Ovary (tissue), 9 donors: Measurements from ENCODE around the gene NPTN. TPM values are rescaled to one million over a fixed set of nuclear protein-coding genes. Genes with fewer than 3 reads are reported as not detected.
A peak's percentile ranks its signal among the peaks of the same experiment; 100 is the strongest.

ENCODE experiments used
- DNase-seq, 5 donors: peaks; one replicate each; pipeline ENCODE4 v3.0.0-alpha.2; 2019 to 2020
- H3K27ac ChIP-seq, 2 donors: fragments of 200-600 bp; one replicate each; pipeline versions ENCODE4 v1.5.1 to v1.8.0; 2019 to 2022
- H3K27me3 ChIP-seq: fragments of 200-600 bp; one replicate; pipeline ENCODE4 v1.8.0; 2022
- H3K36me3 ChIP-seq: fragments of 200-600 bp; sonication (generic); one replicate; pipeline ENCODE4 v1.5.1; 2019
- H3K4me1 ChIP-seq: one replicate; pipeline ENCODE4 v1.8.1; 2013; ENCODE audit warnings: mild to moderate bottlenecking, moderate library complexity; ENCODE audit not compliant: insufficient read depth
- H3K4me3 ChIP-seq: fragments of 200-600 bp; sonication (generic); one replicate; pipeline ENCODE4 v1.5.1; 2017
- H3K9me3 ChIP-seq, 2 donors: fragments of 200-600 bp in 1 of 2; sonication (generic) in 1 of 2; one replicate each; pipeline versions ENCODE4 v1.5.1 to v1.8.1; 2013 to 2019; ENCODE audit warnings: mild to moderate bottlenecking in 1 of 2, moderate library complexity in 1 of 2
- CTCF ChIP-seq, 3 donors: fragments of 450-650 bp in 2 of 3; fragments of 200-600 bp in 1 of 3; IDR thresholded peaks; one replicate each; pipeline versions ENCODE4 v1.5.1 to v1.8.0; 2016 to 2022; ENCODE audit warnings: antibody characterized with exemption in 3 of 3, mild to moderate bottlenecking in 1 of 3
- EP300 ChIP-seq: sonication (generic); formaldehyde crosslinking; IDR thresholded peaks from one replicate; pipeline ENCODE4 v1.6.1; 2017; ENCODE audit warnings: antibody characterized with exemption
- POLR2A ChIP-seq: fragments of 450-650 bp; IDR thresholded peaks from one replicate; pipeline ENCODE4 v1.6.1; 2017; ENCODE audit warnings: antibody characterized with exemption, mild to moderate bottlenecking, moderate library complexity
- WGBS, 3 donors: extraction: QIAGEN DNeasy Blood & Tissue Kit in 1 of 3; methylation state at CpG; one replicate each; pipeline versions ENCODE4 v1.1.5 to v1.1.7; 2013 to 2017; 5-methylcytosine and 5-hydroxymethylcytosine counted together
- intact Hi-C, 4 donors: fragments of 100-400 bp; cut with DNase I; formaldehyde crosslinking; loops; one replicate each; pipeline versions ENCODE4 v1.11.0 to v1.15.1; 2022 to 2023
- polyA plus RNA-seq, 2 donors: library from polyadenylated mRNA; stranded (reverse); fragments of 200-250 nt in 1 of 2; fragments of 350-450 nt in 1 of 2; fragmentation: Illumina TruSeq in 1 of 2; extraction: RNeasy Lipid Tissue Mini Kit (QIAGEN cat#74804) in 1 of 2; gene quantifications; one replicate each; pipeline ENCODE4 v1.2.3, GENCODE V29; 2013 to 2014
- total RNA-seq, 7 donors: library from RNA; depleted of rRNA in 2 of 7; stranded (reverse); fragments of >200 nt in 2 of 7; fragmentation: NEBNext Ultra II Directional in 3 of 7; extraction: Animal tissue kit (Norgen Biotek cat#: 25700) in 3 of 7; gene quantifications; one replicate each; pipeline versions ENCODE4 v1.1.0 to v1.2.4, GENCODE V29; 2016 to 2023
- donor health status: DM: no; HTN: no; CAD: no; lungs with moderate emphysema.
- donor health status: DM: no; HTN: no; CAD: no.
- donor health status: Bipolar disorder and iron deficiency.
- donor health status: DM: yes; HTN: yes; CAD: no.
- donor health status: DM: no; HTN: no; CAD: no.
- donor health status: DM: yes; HTN: yes; CAD: no.

Gene NPTN
- total and polyA plus RNA-seq, 9 donors = 39.2 to 245 (median 82.0) TPM

GRCh38 chr15:73602446-73602843 lies 30.7 kb downstream of the NPTN start:
- H3K27ac ChIP-seq = peak overlapping the region in 1 of 2 donors; percentile 7
- H3K27me3 ChIP-seq = no peaks in the 10 kb centered on the region
- H3K4me3 ChIP-seq = no peak overlapping the region
- WGBS, 3 donors = 11 to 13% (median 12%) methylated on average over 1 of the region's 1 CpG
- peaks cover 29% of the 10 kb centered on the region for H3K4me1 ChIP-seq
- DNase-seq = no peak
- TF ChIP-seq POLR2A = no peak
- TF ChIP-seq EP300 = no peak
- TF ChIP-seq CTCF (IDR thresholded peaks at IDR 0.05) = no peak
- H3K9me3 ChIP-seq = no peaks in the 10 kb centered on the region
- intact Hi-C loops = no loop called here
- no peaks in the 10 kb centered on the region for H3K36me3 ChIP-seq

DNA sequence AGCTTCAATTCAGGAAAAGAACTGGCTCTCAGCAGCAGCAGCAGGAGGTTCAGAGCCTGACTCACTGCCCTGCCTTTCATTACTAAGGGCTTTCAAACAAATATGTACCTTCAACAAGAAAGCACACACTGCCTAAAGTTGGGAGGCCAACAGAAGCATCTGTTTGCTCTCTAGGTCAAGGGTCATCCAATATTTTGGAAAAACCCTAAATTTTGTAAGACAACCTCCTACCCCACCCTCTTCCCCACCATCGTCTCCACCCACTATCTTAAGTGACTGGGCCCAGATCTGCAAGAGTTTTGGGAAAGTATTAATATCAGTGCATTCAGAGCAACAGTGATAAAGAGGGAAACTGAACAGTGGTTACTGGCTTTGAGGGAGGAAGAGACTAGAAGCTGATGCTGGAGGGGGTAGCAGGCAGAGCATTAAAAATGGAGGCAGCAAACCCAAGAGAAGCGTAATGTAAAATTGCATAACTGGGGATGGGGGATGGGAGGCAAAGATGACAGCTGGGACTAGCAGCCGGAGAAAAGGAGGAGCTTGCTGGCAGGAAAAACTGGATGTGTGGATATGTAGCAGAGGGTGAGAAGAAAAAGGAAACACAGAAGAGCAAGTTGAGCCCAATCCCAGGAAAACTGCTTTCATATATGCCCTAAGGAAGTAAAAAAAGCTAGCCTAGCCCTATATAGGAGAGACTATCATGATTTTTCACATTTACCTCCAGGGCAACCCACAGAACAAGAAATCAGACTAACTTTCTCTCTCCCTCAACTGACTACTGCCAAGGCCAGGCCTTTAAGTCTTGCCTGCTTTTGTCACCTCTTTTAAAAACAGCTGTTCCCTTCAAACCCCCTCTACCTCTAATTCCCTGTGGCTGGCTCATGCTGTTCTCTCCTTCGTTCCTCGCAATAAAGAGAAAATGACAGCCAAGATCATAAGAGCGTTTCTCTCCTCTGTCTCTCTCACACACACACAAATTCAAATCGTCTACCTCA lies 31.4 kb downstream of the NPTN start:
- peak in 4 of 5 donors; percentile 31 to 71 (median 38) for DNase-seq
- no peaks in the 10 kb centered on the region for H3K27me3 ChIP-seq
- H3K9me3 ChIP-seq = no peaks in the 10 kb centered on the region
- H3K4me1 ChIP-seq = peaks cover 31% of the 10 kb centered on the region
- H3K36me3 ChIP-seq = no peaks in the 10 kb centered on the region
- no peak for TF ChIP-seq EP300
- TF ChIP-seq POLR2A = no peak
- no peak for TF ChIP-seq CTCF (IDR thresholded peaks at IDR 0.05)
- intact Hi-C loops = no loop called here
- 27 to 28% (median 27%) methylated on average over 7 of the region's 7 CpGs for WGBS, 3 donors
- peak overlapping the region in 1 of 2 donors; percentile 10 for H3K27ac ChIP-seq
- H3K4me3 ChIP-seq = no peak overlapping the region

- DNase-seq = no peak
These were observed 32.5 kb downstream of the NPTN start for GRCh38 chr15:73600413-73601335.

More at GRCh38 chr15:73600413-73601335, 32.5 kb downstream of the NPTN start:
- Histone ChIP-seq H3K36me3 (no peaks in the 10 kb centered on the region), H3K27ac (no peak overlapping the region), H3K4me1 (peaks cover 30% of the 10 kb centered on the region), H3K4me3 (no peak overlapping the region), H3K27me3 (no peaks in the 10 kb centered on the region), H3K9me3 (no peaks in the 10 kb centered on the region)
- no peak for TF ChIP-seq POLR2A
- no peak for TF ChIP-seq EP300
- no peak for TF ChIP-seq CTCF (IDR thresholded peaks at IDR 0.05)
- intact Hi-C loops = no loop called here
- 62 to 71% (median 66%) methylated on average over 5 of the region's 5 CpGs for WGBS, 3 donors
